Ovary (tissue), 9 donors: Measurements from ENCODE around the gene ANGEL1. TPM values are rescaled to one million over a fixed set of nuclear protein-coding genes. Genes with fewer than 3 reads are reported as not detected.

Experiments
- DNase-seq, 5 donors: peaks; one replicate each; pipeline ENCODE4 v3.0.0-alpha.2; 2019 to 2020
- H3K27ac ChIP-seq, 2 donors: fragments of 200-600 bp; one replicate each; pipeline versions ENCODE4 v1.5.1 to v1.8.0; 2019 to 2022
- H3K27me3 ChIP-seq: fragments of 200-600 bp; one replicate; pipeline ENCODE4 v1.8.0; 2022
- H3K36me3 ChIP-seq: fragments of 200-600 bp; sonication (generic); one replicate; pipeline ENCODE4 v1.5.1; 2019
- H3K4me1 ChIP-seq: one replicate; pipeline ENCODE4 v1.8.1; 2013; ENCODE audit warnings: mild to moderate bottlenecking, moderate library complexity; ENCODE audit not compliant: insufficient read depth
- H3K4me3 ChIP-seq: fragments of 200-600 bp; sonication (generic); one replicate; pipeline ENCODE4 v1.5.1; 2017
- H3K9me3 ChIP-seq, 2 donors: fragments of 200-600 bp in 1 of 2; sonication (generic) in 1 of 2; one replicate each; pipeline versions ENCODE4 v1.5.1 to v1.8.1; 2013 to 2019; ENCODE audit warnings: mild to moderate bottlenecking in 1 of 2, moderate library complexity in 1 of 2
- EP300 ChIP-seq: sonication (generic); formaldehyde crosslinking; IDR thresholded peaks from one replicate; pipeline ENCODE4 v1.6.1; 2017; ENCODE audit warnings: antibody characterized with exemption
- POLR2A ChIP-seq: fragments of 450-650 bp; IDR thresholded peaks from one replicate; pipeline ENCODE4 v1.6.1; 2017; ENCODE audit warnings: antibody characterized with exemption, mild to moderate bottlenecking, moderate library complexity
- WGBS, 3 donors: extraction: QIAGEN DNeasy Blood & Tissue Kit in 1 of 3; methylation state at CpG; one replicate each; pipeline versions ENCODE4 v1.1.5 to v1.1.7; 2013 to 2017; 5-methylcytosine and 5-hydroxymethylcytosine counted together
- intact Hi-C, 4 donors: fragments of 100-400 bp; cut with DNase I; formaldehyde crosslinking; loops; one replicate each; pipeline versions ENCODE4 v1.11.0 to v1.15.1; 2022 to 2023
- polyA plus RNA-seq, 2 donors: library from polyadenylated mRNA; stranded (reverse); fragments of 200-250 nt in 1 of 2; fragments of 350-450 nt in 1 of 2; fragmentation: Illumina TruSeq in 1 of 2; extraction: RNeasy Lipid Tissue Mini Kit (QIAGEN cat#74804) in 1 of 2; gene quantifications; one replicate each; pipeline ENCODE4 v1.2.3, GENCODE V29; 2013 to 2014
- total RNA-seq, 7 donors: library from RNA; depleted of rRNA in 2 of 7; stranded (reverse); fragments of >200 nt in 2 of 7; fragmentation: NEBNext Ultra II Directional in 3 of 7; extraction: Animal tissue kit (Norgen Biotek cat#: 25700) in 3 of 7; gene quantifications; one replicate each; pipeline versions ENCODE4 v1.1.0 to v1.2.4, GENCODE V29; 2016 to 2023
- TF ChIP-seq, protein P1 (sequence below), 3 donors: fragments of 450-650 bp in 2 of 3; fragments of 200-600 bp in 1 of 3; IDR thresholded peaks; one replicate each; pipeline versions ENCODE4 v1.5.1 to v1.8.0; 2016 to 2022; ENCODE audit warnings: antibody characterized with exemption in 3 of 3, mild to moderate bottlenecking in 1 of 3
- donor health status: DM: no; HTN: no; CAD: no; lungs with moderate emphysema.
- donor health status: DM: no; HTN: no; CAD: no.
- donor health status: Bipolar disorder and iron deficiency.
- donor health status: DM: yes; HTN: yes; CAD: no.
- donor health status: DM: no; HTN: no; CAD: no.
- donor health status: DM: yes; HTN: yes; CAD: no.

ANGEL1 gene
- total and polyA plus RNA-seq, 9 donors, result 13.8 to 26.0 (median 19.4) TPM

DNA sequence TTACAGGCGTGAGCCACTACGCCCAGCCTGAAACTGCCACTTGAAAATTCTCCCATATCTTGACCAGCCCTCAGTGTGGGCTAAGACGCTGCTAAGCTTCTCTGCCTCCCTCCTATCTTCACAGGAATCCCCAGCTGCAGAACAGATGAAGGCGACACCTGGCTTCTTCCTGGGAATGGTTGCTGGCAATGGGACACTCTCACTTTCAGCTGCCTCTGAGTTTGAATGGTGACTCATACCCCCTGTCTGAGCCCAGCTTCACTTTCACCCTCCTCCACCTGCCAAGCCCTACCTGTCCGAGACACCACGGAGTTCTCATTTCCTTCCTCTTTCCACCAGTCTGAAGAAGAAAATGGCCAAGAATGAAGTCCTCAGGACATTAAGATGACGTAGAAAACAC lies 69.7 kb downstream of the ANGEL1 start:
- H3K4me3 ChIP-seq, result no peak overlapping the region

DNA sequence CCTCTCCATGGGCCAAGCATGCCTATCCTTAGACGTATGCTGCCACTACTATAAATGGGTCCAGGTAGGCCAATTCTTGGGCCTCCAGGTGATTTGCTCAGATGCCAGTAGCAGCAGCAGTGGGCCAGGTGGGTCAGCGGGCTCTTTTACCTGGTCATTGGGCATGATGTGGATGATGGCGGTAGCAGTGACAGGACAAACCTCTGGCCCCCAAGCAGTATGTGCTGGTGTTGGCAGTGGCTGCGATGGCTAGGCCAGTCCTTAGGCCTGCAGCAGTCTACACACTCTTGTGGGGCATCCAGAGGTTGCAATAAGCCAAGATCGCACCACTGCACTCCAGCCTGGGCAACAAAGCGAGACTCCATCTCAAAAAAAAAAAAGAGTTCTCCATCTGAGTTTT lies 70.5 kb downstream of the ANGEL1 start:
- H3K27ac ChIP-seq, result no peak overlapping the region
- TF ChIP-seq EP300, result no peak
- TF ChIP-seq, protein P1, sequence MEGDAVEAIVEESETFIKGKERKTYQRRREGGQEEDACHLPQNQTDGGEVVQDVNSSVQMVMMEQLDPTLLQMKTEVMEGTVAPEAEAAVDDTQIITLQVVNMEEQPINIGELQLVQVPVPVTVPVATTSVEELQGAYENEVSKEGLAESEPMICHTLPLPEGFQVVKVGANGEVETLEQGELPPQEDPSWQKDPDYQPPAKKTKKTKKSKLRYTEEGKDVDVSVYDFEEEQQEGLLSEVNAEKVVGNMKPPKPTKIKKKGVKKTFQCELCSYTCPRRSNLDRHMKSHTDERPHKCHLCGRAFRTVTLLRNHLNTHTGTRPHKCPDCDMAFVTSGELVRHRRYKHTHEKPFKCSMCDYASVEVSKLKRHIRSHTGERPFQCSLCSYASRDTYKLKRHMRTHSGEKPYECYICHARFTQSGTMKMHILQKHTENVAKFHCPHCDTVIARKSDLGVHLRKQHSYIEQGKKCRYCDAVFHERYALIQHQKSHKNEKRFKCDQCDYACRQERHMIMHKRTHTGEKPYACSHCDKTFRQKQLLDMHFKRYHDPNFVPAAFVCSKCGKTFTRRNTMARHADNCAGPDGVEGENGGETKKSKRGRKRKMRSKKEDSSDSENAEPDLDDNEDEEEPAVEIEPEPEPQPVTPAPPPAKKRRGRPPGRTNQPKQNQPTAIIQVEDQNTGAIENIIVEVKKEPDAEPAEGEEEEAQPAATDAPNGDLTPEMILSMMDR (IDR thresholded peaks at IDR 0.05), result no peak
- no peak for TF ChIP-seq POLR2A
- no peaks in the 10 kb centered on the region for H3K4me1 ChIP-seq
- no peaks in the 10 kb centered on the region for H3K9me3 ChIP-seq
- no peaks in the 10 kb centered on the region for H3K27me3 ChIP-seq
- WGBS, 3 donors, result 83 to 93% (median 93%) methylated on average over 6 of the region's 6 CpGs
- DNase-seq, result no peak
- H3K4me3 ChIP-seq, result no peak overlapping the region
- H3K36me3 ChIP-seq, result no peaks in the 10 kb centered on the region
- intact Hi-C loops, result no loop called here

More for the DNA sequence above, 69.7 kb downstream of the ANGEL1 start:
- Histone ChIP-seq H3K36me3 (no peaks in the 10 kb centered on the region), H3K9me3 (no peaks in the 10 kb centered on the region), H3K27ac (no peak overlapping the region), H3K27me3 (no peaks in the 10 kb centered on the region), H3K4me1 (no peaks in the 10 kb centered on the region)
- intact Hi-C loops, result no loop called here
- 91 to 97% (median 92%) methylated on average over 7 of the region's 7 CpGs for WGBS, 3 donors
- no peak for DNase-seq
- TF ChIP-seq, protein P1 (IDR thresholded peaks at IDR 0.05), result no peak
- TF ChIP-seq POLR2A (no peak), EP300 (no peak)

GRCh38 chr14:76741074-76741473 lies 71.6 kb downstream of the ANGEL1 start:
- no peaks in the 10 kb centered on the region for H3K9me3 ChIP-seq
- no peak overlapping the region for H3K4me3 ChIP-seq
- 89 to 98% (median 97%) methylated on average over 1 of the region's 1 CpG for WGBS, 3 donors
- no peak for DNase-seq
- no peaks in the 10 kb centered on the region for H3K27me3 ChIP-seq
- no peaks in the 10 kb centered on the region for H3K36me3 ChIP-seq
- TF ChIP-seq POLR2A (no peak), EP300 (no peak)
- TF ChIP-seq, protein P1 (IDR thresholded peaks at IDR 0.05), result no peak
- intact Hi-C loops, result no loop called here
- no peaks in the 10 kb centered on the region for H3K4me1 ChIP-seq
- H3K27ac ChIP-seq, result no peak overlapping the region

Other genes starting within 250 kb of the ANGEL1 start
- gene VASH1, start 51.4 kb downstream of the ANGEL1 start, total RNA-seq, result 10 to 100 TPM in 5 of 7 donors, 1 to 10 TPM in 2; 5.1 to 23.8 (median 16.7) TPM
- gene VASH1, start 51.4 kb downstream of the ANGEL1 start, polyA plus RNA-seq, result 10 to 100 TPM; 10.9 to 21.6 TPM
- under 1 TPM in 1 of 7 donors, not detected in 6; 0.12 TPM for gene LRRC74A, start 13.5 kb upstream of the ANGEL1 start, total RNA-seq
- gene LRRC74A, start 13.5 kb upstream of the ANGEL1 start, polyA plus RNA-seq, result under 1 TPM in 1 of 2 donors, not detected in 1; 0.10 TPM
- 100 to 1,000 TPM in 2 of 7 donors, 10 to 100 TPM in 5; 52.2 to 126 (median 78.4) TPM for gene IRF2BPL, start 215.8 kb upstream of the ANGEL1 start, total RNA-seq
- gene IRF2BPL, start 215.8 kb upstream of the ANGEL1 start, polyA plus RNA-seq, result 10 to 100 TPM; 14.1 to 35.0 TPM